C4-2B (cell line): Measurements from ENCODE around the gene SRPK2.

Source experiments
- CTCF ChIP-seq: fragments of 450-650 bp; conservative IDR thresholded peaks from 2 replicates; pipeline ENCODE4 v1.5.1; 2017; ENCODE audit warnings: mild to moderate bottlenecking
- ZFX ChIP-seq: fragments of 450-650 bp; IDR thresholded peaks from 2 replicates; pipeline ENCODE4 v1.6.1; 2017

- TF ChIP-seq CTCF (no peak), ZFX (no peak)
These were observed 254.6 kb downstream of the SRPK2 start for GRCh38 chr7:105133986-105134655.
